Nucleus accumbens (tissue), 56 donors: Measurements from ENCODE around the gene DENND6A.
"Not testable (repeated sequence)": the region's sequence is repeated elsewhere in the genome, so short reads cannot be mapped to it uniquely, and the experiment has no call there.

ENCODE experiments used
- DNase-seq, 56 donors: peaks; one replicate each; lab custom pipeline; 2025; lab: John Stamatoyannopoulos, UW

Gene DENND6A

DNA sequence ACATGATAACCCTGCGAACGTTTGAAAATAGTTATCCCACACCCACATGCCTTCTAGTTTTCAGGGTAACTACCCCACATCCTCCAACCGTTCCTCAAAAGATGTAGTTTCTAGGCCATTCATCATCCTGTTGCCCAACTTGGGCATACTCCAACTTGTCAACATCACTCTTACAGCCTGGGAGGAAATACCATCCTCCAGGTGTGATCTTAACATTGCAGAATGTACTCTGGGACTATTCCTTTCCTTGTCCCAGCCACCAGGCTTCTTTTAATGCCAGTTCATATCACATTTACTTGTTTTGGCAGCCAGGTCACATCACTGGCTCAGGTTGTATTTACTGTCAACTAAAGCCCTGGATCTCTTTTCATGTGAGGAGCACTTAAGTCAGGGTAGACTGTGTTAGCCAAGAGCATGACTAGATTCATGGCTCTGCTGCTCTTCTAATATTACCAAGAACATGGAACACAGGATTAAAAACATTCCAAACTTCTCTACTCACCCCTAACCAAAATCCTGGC, 4.0 kb upstream of the DENND6A start:
- DNase-seq, result no peak

DNA sequence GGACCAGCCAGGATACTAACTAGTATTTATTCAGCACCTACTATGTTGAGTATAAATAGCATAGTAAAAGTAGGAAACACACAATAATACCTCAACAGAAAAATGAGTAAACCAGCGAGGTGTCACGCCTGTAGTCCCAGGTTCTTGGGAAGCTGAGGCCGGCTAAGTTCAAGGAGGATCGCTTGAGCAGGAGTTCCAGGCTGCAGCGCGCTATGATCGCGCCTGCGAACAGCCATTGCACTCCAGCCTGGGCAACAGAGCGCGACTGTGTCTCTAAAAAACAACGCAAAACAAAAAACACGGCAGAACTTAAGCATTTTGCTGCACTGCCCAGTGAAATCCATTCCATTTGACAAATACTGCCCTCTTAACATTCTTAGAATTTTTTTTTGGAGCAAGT, 1.3 kb upstream of the DENND6A start:
- DNase-seq, result no peak

DNA sequence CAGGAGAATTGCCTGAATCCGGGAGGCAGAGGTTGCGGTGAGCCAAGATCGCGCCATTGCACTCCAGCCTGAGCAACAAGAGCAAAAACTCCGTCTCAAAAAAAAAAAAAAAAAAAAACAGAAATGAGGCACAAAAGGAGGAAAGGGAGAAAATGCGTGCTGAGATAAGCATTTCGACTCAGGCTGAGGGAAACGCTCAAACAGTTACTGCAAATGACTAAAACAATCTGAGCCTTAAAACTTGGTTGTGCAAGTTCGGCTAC, 813 bp downstream of the DENND6A start:
- not testable (repeated sequence) for DNase-seq

DNA sequence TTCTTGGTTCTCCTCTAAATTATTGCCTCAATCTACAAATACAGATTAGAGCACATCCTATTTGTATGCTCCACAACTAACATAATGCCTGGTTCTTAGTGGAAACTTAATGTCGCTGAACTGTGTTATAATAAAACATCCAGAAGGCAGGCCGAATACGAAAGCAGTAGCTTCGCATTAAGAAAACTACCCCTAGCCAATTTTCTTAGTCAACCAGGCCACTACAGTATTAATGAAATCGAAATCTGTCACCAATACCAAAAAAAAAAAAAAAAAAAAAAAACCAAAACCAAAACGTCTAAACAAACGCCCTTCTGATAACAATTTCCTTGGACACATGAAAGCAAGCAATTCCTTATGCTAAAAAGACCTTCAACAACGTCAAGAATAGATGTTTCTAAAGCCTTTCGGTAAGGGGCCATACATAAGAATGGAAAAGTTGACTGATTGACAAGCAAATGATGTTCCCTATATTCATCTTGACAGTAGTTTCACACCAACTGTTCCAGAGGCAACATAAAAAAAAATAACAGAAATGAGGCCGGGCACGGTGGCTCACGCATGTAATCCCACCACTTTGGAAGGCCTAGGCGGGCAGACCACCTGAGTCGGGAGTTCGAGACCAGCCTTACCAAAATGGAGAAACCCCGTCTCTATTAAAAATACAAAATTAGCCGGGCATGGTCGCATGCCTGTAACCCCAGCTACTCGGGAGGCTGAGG, 1.3 kb downstream of the DENND6A start:
- DNase-seq, result no peak

DNA sequence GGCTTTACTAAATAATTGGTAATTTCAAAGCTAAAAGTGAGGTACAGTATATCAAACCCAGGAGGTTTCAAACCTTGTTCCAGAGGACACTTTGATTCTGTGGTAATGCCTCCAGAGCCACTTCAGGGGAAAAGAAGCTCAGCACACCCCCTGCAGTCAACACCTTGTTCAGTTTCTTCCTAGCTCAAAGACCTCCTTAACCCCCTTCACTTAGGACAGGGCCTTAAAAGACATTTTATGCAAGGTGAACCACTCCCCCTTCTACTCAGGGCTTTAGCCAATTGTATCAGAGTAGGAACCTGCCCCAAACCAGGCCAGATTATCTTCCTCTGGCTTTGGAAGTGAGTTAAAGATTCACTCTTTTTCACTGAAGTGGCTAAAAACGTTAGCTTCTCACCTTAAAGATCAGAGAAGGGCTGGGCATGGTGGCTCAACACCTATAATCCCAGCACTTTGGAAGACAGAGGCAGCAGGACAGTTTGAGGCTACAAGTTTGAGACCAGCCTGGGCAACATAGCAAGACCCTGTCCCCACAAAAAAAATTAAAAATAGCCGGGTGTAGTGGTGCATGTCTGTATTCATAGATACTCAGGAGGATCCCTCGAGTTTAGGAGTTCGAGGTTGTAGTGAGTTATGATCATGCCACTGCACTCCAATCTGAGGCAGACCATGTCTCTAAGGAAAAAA, 3.4 kb downstream of the DENND6A start:
- DNase-seq, result no peak

DNA sequence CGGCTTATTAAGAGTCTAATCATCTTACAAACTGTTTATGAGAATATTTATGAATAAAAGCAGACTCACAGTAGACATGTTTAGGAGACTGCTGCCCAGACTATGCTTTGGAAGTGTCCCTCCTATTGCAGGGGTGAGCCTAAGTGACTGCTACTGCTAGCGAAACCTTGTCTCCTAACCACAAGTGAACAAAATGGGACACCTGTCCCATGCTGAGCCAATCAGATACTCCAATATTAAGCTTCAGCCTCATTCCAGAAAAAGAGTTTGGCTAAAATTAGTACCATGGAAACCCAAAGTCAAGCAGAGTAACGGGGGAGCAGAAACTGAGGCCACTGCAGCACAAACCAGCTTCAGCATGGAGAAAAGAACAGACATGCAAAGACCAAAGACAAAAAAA, 4.6 kb downstream of the DENND6A start:
- no peak for DNase-seq

DNA sequence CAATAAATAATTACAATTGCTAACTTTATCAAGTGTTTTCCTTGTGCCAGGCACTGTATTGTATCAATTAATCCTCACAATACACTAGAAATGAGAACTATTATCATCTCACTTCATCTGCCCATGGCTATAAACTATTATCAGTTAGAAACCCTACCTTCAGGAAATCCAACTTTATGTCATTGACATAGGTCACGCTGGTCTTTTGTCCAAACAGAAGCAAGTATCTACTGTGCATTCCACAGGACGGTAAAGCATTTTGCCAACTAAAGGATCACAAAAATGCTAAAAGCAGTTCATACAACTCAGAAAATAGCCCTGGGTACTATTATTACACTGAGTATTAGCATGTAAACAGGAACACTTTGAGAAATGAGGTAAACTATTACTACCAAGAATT, 9.6 kb downstream of the DENND6A start:
- no peak for DNase-seq

DNA sequence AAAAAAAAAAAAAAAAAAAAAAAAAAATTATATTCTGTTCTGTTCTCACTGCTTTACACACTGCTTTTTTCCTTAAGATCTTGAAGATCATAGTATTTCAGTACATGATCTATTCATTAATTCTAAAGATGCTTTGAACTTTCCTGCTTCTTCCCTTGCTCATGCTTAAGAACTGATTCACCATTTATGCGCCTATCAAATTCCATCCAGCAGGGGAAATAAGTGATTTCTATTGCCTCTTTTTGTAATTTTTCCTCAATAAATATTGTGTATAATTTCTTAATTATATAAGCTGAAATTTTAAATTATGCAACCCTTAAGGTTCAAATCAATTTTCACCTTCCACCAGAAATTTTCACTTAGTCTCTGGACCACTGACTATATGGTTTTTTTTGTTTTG, 10.6 kb downstream of the DENND6A start:
- DNase-seq, result no peak

DNA sequence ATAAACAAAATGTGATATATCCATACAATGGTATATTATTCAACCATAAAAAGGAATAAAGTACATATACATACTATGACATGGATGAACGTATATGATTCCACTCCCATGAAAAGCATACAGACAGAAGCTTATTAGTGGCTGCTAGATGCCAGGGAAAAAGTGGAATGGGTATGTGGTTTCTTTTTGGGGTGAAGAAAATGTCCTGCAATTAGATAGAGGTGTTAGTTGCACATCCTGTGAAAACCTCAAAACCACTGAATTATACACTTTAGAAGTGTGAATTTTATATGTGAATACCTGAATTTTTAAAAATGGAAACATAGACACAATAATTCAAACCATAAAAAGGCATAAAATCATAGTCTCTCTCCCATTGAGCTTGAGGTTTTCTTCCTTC, 11.2 kb downstream of the DENND6A start:
- DNase-seq, result no peak

DNA sequence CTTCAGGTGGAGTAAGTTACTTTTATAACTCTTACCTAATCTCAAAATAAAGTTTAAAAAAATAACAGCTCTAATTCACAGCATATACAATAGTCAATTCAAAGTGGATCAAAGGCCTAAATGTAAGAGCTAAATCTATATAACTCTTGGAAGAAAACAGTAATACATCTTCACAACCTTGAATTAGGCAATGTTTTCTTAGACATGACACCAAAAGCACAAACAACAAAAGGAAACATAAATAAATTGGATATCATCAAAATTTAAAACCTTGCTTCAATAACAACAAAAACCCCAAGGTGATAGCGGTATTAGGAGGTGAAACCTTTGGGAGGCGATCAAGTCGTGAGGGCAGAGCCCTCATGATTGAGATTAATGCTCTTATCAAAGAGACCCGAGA, 12.8 kb downstream of the DENND6A start:
- DNase-seq, result no peak

DNA sequence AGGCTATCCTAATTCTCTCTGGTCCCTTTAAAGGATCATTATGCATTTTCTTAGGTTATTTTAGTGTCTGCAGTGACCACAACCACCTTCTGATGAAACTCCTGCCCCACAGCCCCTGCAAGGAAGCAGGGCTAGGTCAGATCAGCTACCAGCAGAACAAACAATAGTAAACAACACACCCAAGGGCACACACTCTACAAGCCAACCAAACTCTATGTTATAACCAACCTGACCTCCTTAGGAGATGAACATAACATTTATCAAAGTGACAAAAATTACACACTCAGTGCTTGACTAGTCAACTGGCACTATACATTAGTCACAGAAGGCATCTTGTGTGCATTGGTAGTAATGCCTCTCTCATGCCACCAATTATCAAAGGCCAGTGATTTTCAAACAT, 17.3 kb downstream of the DENND6A start:
- DNase-seq, result no peak

DNA sequence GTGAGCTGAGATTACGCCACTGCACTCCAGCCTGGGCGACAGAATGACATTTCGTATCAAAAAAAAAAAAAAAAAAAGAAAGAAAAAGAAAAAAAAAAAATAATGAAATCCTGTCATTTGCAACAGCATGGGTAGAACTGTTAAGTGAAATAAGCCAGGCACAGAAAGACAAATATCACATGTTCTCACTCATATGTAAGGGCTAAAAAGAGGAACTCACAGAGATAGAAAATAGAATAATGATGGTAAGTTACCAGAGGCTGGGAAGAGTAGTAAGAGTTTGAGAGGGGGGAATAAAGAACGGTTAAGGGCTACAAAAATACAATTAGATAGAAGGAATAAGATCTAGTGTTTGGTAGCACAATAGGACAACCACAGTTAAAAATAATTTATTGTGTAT, 19.7 kb downstream of the DENND6A start:
- no peak for DNase-seq

DNA sequence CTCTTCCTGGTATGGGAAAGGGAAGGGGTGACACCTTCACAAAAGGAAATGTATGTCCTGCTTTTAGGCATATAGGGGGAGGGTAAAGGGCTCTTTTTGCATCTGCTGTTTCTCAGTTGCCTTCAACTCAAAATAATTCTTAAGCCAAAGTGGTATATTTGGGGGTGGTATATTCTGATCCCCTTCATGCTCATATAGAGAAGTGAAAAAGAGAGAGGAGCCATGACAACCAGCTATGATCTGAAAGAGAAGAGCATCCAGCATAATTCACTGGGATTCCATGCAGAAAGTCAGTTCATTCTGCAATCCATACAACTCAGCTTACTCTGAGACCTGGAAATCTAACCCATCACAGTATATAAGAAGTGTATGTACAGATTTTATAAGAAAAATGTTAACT, 22.3 kb downstream of the DENND6A start:
- DNase-seq, result no peak

DNA sequence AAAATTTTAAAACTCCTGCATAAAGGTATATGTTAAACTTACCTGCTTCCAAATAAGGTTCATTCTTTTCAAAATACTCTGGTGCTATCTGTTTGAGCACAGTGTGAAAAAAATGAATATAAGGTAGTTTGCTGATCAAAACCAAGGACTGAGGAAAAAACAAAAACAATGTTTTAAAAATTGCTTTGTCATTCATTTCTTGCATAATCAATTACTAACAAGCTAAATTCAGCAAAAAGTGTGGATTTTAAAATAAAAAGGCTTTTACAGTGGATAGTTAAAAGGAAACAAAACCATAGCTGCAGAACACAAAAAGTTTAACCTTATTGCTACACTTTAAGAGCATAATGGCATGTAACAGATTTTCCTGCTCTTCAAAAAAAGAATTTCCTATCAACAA, 31.5 kb downstream of the DENND6A start:
- DNase-seq, result no peak

DNA sequence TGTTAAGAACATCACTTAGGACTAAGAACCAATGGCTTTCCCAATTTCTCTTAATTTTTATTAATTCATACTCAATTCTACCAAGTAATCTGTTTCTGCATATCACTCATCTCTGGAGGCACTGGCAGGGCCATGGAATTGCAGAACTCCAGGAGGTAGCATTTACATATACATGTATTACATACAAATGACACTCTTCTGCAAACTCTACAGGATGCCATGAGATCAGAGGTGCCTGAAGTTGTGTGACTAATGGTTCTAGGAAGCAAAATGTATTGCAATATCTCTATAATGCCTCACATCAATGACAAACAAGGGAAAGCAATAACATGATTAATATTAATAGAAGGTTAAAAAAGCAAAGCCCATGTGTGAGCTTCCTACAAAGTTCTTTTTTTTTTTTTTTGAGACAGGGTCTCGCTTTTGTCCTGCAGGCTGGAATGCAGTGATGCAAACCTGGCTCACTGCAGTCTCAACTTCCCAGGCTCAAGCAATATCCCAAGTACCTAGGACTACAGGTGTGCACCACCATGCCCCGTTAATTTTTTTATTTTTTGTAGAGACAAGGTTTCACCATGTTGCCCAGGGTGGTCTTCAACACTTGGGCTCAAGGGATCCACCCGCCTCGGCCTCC, 33.0 kb downstream of the DENND6A start:
- no peak for DNase-seq

DNA sequence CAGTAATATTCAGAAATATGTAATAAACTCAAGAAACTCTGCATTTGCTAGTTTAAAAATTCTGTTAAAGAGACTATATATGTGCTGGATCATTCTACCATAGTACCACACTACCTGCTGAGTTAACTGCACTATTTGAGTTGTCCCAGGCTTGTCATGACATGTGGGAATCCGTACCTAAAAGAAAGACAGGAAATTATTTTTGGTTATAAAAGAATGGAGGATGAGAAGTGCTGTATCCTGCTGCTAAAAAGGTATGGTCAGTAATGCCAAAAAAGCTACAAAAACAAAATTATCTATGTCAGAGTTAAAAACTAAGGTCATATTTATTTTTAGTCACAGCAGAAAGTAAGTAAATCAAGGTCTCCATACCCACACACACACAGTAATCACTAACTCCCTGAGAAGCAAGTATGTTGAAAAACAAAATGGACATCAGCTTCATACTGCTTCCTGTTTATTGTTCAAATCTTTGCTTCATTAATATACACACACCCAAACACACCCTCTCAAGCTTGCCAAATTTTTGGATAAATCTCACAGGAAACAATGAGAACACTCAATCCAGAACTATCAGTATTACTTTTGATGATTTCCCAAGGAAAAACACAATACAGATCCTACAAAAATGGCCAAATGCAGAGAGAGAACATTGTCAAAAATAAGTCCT, 33.7 kb downstream of the DENND6A start:
- no peak for DNase-seq

DNA sequence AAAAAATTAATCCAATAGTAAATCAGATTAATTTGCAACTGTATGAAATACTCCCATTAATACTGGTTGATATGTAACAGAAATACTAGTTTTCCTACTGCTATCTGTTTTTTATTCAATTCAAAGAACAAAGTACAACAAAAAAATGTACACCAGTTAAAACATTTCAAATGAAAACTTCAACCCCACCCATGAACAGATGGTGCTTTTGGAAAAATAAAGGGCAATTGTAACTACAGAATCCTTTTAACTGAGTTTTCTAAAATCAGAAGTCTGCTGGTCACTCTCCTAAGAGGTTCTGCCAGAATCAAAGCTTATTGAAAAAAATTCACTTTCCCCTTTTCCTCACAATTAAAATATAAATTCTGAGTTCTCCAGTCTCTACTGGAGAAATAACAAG, 34.3 kb downstream of the DENND6A start:
- no peak for DNase-seq

DNA sequence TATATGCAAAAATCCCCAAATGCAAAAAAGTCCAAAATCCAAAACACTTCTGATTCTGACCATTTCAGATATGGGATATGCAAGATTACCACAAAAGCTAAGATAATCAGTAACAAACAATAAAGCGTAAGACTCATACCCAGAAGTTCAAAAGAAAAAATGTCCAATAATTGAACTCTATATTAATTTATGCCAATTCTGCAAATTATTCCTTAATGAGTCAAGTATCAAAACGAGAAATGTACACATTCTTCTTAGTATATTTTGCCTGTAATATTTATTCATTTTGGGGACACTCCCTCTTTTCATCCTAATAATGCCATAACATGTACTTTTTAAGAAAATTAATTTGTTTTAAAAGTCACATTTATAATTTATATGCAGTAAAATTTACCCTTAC, 37.1 kb downstream of the DENND6A start:
- DNase-seq, result no peak

DNA sequence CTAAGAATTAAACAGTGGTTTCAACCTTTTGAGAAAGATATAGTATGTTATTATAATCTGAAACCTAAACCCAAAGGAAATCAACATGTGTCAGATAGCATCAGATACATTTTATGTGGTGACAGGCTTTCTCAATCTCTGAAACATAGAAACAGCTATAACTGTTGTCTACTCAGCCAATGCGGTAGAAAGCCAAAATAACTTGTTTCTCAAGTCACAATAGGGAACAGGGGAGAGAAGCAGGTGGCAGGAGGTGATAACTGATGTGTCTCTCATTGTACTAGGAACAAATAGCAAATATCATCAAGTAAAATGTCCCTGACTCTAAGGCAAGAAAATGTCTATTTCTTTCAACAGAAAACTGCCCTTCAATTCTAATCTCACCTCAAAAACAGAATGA, 38.6 kb downstream of the DENND6A start:
- no peak for DNase-seq

DNA sequence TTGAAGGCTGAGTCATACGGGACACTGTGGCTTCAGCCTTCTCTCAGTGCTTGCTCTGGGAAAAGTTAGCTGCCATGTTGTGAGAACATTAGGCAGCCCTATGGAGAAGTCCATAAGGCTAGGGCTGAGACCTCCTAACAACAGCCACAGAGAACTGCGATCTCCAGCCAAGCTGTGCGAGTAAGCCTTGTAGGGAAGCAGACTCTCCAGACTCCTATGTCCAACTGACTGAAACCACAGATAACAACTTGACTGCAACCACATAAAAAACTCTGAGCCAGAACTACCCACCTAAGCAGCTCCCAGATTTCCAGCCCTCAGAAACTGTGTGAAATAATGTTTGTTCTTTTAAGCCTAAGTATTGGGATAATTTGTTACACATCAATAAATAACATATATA, 40.7 kb downstream of the DENND6A start:
- DNase-seq, result no peak

DNA sequence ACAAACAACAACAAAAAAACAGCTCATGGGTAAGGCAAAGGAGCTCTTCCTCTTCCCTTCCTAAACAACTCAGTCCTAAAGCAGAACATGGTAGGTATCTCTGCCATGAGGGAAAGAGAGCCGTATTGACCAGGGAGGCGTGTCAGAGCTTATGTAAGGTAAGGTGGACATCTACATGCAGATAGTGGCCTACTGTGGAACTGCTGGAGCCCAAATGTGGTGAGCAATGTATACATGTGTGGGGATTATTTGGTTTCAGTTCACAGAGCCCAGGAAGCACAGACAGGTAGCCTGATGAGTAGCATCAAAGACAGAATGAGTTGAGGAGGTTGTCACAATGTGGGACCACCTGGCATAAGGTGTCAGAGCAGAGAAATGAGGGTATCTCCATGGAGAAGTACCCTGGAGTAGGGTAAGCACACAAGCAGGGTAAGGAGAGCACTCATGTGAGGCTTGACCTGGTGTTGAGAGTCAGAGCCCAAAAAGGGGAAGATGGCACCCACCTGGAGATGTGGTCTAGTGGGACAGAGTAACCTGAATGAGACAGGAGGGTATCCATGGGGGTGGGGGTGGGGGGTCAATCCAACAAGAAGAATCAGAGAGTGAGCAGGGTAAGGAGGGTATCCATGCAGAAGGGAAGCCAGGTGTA, 45.5 kb downstream of the DENND6A start:
- no peak for DNase-seq
